GM19438 (cell line): ENCODE data around the gene CD302.
"Not testable (repeated sequence)": the region's sequence is repeated elsewhere in the genome, so short reads cannot be mapped to it uniquely, and the experiment has no call there.

Experiments used
- ATAC-seq: cut with Tn5 transposase; IDR thresholded peaks from one replicate; pipeline ENCODE4 v1.9.1; 2021; ENCODE audit warnings: low read depth; ENCODE audit not compliant: unreplicated experiment

CD302 gene

GRCh38 chr2:159755788-159756187 lies 42.2 kb downstream of the CD302 start:
- ATAC-seq, result no peak

GRCh38 chr2:159755014-159755413 lies 43.0 kb downstream of the CD302 start:
- no peak for ATAC-seq

GRCh38 chr2:159753797-159754196 lies 44.2 kb downstream of the CD302 start:
- ATAC-seq, result no peak

GRCh38 chr2:159750873-159751272 lies 47.1 kb downstream of the CD302 start:
- ATAC-seq, result no peak

GRCh38 chr2:159748089-159748488 lies 49.9 kb downstream of the CD302 start:
- no peak for ATAC-seq

GRCh38 chr2:159745237-159745636 lies 52.8 kb downstream of the CD302 start:
- not testable (repeated sequence) for ATAC-seq

- no peak for ATAC-seq
These were observed 53.6 kb downstream of the CD302 start for GRCh38 chr2:159744363-159744762.

GRCh38 chr2:159742846-159743245 lies 55.2 kb downstream of the CD302 start:
- ATAC-seq, result no peak

GRCh38 chr2:159738509-159739390 lies 59.3 kb downstream of the CD302 start:
- ATAC-seq, result no peak

GRCh38 chr2:159737917-159738296 lies 60.1 kb downstream of the CD302 start:
- ATAC-seq, result no peak

GRCh38 chr2:159737292-159737916 lies 60.6 kb downstream of the CD302 start:
- ATAC-seq, result no peak

- ATAC-seq, result no peak
These were observed 62.0 kb downstream of the CD302 start for GRCh38 chr2:159736048-159736447.

- ATAC-seq, result no peak
These were observed 62.4 kb downstream of the CD302 start for GRCh38 chr2:159735648-159736047.

- ATAC-seq, result no peak
These were observed 69.4 kb downstream of the CD302 start for GRCh38 chr2:159728629-159729028.

- no peak for ATAC-seq
These were observed 72.3 kb downstream of the CD302 start for GRCh38 chr2:159725713-159726112.

- not testable (repeated sequence) for ATAC-seq
These were observed 73.0 kb downstream of the CD302 start for GRCh38 chr2:159724795-159725572.

- ATAC-seq, result no peak
These were observed 75.4 kb downstream of the CD302 start for GRCh38 chr2:159722580-159722979.

- no peak for ATAC-seq
These were observed 77.3 kb downstream of the CD302 start for GRCh38 chr2:159720676-159721075.
